GM18519 (cell line): ENCODE results near the gene CAPN8.

ENCODE experiments used
- ATAC-seq: cut with Tn5 transposase; IDR thresholded peaks from one replicate; pipeline ENCODE4 v1.9.1; 2021; ENCODE audit warnings: mild to moderate bottlenecking, moderate library complexity; ENCODE audit not compliant: unreplicated experiment, low FRiP score

The CAPN8 gene

DNA sequence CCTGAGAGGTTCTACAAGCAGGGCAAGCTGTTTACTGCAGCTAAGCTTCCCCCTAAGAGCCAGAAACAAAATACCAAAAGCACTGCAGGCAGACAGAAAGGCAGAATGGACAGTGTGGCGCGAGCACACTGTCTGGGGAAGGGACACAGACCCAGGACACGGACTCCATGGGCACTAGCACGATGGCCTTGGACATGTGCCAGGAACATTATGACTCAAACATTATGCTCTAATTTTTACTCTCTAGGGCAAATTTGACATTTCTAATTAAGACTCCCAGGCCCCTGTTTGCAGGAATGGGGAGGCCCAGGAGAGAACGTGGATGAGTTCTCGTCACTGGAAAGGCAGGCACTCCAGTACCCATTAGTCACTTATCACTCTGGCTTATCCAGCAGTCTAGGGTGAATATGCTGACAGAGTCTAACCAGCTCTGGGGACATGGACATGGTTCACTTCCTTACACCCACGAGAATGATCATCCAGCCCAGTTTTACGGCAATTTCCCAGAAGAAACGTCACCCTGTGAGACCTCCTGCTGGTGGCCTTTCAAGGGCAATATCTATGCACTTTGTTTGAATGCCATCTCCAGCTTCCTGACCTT is 45.1 kb downstream of the CAPN8 start:
- no peak for ATAC-seq

DNA sequence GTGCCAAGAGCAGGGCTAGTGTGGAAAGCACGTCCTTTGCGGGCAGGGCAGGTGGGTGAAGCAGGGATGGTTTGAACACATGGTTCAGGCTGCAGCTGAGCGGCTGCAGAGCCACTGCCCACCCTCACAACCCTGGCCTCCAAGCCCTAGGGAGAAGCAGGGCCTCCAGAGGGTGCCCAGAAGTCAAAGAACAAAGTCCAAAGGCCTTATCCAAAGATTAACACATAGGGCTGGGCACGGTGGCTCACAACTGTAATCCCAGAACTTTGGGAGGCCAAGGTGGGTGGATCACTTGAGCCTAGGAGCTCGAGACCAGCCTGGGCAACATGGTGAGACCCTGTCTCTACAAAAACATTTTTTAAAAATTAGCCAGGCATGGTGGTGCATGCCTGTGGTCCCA is 46.8 kb downstream of the CAPN8 start:
- ATAC-seq: no peak

DNA sequence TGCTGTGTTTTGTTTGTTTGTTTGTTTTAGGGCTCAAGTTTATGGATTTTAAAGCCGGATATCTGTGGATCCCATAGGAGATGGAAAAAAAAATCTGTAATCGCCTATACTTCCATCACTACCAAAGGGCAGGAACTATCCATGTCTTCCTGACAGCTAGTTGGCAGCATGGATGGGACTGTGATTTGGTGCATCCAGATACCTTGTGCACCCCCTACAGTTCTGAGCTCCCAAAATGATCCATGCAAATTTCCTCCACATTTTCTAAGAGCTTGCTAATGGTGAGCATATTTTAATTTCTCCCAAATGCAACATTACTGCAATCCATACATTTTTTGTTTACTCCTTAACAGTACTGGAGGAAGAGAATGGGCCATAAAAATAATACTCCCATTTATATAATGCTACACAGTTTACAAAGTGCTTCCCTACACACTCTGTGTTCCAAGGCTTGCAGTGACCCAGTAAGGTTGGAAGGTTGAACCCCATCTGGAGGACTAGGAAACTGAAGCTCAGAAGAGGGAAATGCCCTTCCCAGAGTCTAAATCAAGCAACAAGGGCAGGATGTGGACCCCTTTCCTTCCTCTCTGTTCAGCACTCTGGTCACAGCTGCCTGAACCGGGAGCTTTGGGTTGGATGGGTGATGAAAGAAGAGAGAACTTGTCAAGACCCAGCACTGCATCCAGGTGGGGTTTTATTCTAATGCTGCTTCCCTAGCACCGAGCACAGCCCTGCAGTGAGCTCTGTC is 48.0 kb downstream of the CAPN8 start:
- no peak for ATAC-seq

DNA sequence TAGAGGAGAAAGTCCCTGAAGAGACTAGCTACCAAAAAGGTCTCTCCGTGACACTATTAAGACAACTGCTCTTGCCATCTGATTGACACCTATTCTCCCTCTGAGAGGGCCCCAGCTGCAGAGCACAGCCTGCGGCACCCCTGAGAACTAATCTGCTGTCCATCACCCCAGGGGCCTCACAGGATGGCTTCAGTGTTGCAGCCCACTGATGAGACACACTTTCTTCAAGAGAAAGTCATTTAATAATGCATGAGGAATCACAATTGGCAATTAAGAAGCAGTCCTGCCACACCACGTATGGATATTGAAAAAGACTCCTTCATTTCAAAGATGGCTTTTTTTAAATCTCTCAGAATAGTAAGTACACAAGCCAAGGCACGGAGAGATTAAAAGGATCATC is 48.9 kb downstream of the CAPN8 start:
- no peak for ATAC-seq

DNA sequence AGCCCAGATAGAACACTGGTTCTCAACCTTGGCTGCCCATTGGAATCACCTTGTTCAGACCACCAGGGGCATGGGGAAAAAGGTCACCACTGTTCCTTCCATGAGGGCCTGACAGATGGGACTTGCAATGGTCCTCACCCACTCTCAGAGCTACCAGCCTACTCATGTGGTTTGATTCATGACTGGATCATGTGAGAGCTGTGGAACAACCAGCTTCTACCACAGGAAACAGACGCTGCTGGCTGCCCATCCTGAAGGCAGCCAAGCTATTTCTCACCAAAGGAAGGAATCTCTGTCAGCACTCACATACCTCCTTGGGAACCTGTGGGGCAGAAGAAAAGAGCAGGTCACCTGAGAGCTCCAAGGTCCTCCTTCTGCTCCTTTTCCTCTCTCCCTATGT is 53.6 kb downstream of the CAPN8 start:
- ATAC-seq: no peak

DNA sequence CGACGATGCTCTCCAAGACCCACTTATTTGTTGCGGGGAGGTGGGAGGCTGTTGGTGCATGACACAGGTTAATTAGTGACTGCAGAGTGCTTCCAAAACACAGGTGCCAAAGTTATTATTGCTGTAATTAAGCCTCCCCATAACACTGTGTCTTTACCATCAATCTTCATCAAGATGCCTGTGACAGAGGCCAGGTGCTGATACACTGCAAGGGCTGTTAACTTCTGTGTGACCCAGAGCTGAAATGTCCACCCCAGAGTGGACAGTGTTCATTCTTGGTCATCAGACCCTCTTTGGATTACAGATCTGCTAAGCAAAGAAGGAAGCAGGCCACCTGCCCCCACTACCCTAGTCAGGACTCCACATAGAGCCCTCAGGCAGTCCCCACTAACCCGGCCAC is 55.5 kb downstream of the CAPN8 start:
- ATAC-seq: no peak

DNA sequence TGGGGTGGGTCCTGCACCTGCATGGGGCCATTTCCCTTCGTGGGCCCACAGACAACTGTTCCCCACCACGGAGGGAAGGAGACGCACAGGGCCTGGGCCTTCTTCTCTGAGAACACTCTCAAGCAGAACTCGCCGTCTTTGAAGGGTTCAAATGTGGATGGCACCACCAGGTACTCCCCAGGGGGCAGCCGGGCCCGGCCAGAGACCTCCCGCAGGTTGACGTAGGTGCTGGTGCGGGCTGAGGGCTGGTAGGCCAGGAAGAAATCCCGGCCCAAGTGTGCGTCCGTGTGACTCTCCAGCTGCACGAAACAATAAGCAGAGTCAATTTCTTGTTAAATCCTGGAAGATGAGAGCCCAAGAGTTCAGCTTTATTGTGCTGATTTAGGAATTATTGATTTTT is 56.4 kb downstream of the CAPN8 start:
- ATAC-seq: no peak

DNA sequence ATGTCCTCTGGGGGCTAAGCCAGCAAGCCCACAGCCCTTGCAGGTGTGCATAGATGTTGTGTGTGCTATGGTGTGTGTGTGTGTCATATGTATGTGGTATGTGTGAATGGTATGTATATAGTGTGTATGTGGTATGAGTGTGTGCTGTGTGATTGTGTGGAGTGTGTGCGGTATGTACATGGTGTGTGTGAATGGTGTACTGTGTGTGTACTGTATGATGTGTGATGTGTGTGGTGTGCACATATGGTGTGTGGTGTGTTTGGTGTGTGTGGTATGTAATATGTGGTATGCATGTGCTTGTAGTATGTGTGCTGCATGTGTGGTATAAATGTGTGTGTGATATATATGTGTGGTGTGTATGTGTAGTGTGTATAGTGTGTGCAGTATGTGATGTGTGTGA is 107.0 kb downstream of the CAPN8 start:
- no peak for ATAC-seq

DNA sequence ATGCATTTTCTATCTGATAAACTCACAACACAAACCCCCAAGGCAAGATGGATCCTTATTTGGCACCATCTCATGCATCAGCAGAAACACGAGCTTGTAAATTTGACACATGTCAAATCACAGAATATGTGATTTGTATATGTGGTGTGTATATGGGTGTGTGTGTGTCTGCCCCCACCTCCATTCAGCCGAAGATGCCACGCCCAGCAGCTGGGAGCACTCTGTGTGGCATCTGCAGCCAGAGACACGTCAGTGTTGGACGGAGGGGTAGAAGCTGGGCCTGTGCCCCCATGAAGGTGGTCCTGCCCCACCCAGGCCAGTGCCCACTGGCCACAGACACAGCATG is 108.4 kb downstream of the CAPN8 start:
- no peak for ATAC-seq

DNA sequence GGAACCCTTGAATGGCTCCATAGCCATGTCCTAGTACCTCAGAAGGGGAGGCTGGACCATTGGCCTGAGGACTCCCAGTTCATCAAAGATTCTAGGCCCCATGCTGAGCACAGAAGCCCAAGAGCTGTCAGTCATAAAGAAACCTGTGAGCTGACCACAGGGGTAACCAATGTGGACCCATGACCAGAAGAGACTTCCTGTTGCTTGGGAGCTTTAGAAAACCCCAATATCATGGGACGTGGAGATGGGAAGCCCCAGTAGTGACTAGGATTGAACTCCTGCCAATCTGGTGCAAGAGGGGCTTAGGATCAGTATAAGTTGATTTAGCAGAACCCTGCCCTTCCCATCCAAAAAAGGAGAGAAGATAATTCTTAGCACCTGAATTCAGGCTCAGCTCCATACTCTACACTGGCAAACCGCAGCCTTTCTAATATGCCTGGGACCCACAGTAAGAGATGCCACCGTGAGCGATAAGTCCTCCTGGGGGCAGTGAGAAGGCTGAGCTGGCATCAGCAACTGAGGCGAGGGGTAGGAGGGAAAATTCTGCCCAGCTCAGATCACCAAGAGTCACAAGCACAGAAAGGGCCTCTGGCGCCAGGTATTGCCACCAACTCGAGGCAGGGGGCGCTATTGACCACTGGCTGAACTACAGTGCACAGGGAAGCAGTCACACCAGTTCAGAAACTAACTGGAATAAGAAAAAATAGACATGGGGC is 108.9 kb downstream of the CAPN8 start:
- ATAC-seq: peak; percentile 71

DNA sequence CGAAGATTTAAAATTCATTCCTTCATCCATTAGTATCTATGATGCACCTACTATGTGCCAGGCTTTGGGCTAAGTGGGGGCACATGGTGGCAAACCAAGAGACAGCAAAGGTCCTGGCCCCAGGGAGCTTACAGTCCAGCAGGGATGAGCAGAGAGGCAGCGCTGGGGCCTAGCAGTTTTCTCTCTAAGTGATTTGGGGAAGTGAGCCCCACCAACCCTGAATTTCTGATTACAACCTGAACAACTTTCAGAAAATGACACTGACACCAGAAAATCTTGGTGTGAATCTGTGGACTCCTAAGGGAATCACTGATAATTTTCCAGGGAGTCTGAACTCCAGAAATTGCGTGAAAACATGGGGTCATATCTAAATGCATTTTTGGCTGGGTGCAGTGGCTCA is 111.5 kb downstream of the CAPN8 start:
- no peak for ATAC-seq

DNA sequence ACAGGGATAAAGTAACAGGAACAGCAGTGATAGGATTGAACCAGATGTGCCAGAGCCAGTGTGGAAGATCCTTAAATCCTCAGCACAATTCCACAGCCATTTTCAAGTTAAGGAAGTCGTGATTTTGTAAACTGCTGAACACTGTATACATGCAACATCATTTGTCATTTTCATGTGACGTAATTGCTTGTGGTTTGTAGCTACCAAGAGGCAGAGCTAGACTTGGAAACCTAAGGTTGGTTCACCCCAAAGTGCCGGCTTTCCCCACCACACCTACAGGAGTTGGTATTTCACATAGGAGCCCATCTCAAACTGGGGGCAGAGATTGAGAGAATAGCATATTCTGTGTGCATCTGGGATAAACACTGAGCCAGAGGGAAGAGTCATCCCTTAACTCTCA is 113.9 kb downstream of the CAPN8 start:
- ATAC-seq: no peak

DNA sequence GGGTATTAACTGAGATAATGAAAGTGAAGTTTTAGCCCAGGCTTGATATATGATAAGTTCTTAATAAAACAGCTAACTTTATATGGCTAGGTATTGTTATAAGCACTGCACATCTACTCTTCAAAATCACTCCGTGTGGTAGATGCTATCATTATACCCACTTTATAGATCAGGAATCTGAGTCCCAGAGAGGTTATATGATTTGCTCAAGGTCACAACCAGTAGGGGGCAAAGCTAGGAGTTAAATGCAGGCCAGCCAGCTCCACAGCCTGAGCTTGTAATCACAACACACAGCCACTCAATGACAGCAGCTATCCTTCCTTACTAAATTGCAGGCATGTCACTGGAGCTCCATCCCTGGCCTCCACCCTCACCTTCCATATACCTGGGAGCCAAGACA is 115.8 kb downstream of the CAPN8 start:
- no peak for ATAC-seq

DNA sequence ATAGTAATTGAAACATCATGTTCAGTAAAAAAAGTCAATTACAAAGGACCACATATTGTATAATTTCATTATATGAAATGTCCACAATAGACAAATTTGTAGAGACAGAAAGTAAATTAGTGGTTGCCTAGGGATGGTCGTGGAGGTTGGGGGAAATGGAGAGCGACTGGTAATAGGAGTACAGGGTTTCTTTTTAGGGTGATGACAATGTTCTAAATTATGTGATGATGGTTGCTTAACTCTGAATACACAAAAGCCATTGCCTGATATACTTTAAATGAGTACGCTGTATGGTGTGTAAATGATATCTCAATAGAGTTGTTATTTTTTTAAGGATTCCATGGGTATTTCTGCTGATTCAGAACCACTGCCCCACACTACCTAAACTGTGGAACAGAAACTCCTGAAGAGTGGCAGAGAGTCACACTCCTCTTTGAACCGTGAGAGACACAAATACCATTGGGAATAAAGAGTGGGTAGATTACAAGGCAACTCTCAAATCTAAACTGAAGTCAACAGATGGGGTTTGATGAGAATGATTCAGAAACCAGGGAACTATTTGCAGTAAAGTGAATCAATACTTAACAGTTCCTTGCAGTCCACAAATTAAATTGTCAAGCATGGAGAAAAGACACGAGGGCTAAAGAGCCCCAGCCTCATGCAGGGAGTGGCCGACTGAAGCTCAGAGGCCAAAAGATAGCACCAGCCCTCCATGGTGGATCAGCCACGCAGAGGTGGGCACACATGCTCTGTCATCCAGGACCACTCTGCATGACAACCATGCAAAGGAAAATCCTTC is 118.0 kb downstream of the CAPN8 start:
- no peak for ATAC-seq

DNA sequence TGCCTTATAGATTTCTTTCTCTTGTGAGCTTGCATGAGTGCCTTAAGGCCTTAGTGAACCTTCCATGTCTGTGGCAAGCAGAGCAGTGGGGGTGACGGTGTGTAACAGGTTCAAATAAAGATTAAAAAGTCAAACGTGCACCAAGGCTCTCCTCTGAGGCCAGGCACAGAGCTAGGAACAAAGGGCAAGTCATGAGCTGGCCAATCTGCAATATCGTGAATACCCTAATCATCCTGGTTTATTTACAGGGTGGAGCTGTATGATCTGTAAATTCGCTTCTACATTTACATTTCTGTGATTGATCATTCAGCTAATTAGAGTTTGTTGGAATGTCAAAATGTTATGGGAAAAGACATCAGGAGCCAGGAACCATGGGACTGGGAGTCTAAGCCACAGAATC is 120.2 kb downstream of the CAPN8 start:
- no peak for ATAC-seq

DNA sequence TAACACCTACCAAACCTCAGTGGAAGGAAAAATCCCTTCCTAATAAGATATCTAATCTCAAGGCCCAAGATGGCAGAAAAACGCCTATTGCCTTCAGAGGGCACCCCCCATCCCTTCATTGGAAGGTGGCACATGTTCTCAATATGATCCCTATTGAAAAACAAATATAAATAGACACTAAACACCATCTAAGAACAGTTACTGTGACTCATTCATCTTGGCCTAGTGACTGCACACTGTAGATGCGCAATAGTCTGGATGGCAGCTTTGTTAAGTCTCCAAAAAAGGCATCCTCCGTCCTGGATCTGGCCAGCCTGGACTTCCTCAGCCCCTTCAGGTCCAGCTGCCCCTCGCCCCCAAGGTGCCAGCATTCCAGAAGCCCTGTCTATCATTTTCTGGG is 121.9 kb downstream of the CAPN8 start:
- ATAC-seq: no peak

DNA sequence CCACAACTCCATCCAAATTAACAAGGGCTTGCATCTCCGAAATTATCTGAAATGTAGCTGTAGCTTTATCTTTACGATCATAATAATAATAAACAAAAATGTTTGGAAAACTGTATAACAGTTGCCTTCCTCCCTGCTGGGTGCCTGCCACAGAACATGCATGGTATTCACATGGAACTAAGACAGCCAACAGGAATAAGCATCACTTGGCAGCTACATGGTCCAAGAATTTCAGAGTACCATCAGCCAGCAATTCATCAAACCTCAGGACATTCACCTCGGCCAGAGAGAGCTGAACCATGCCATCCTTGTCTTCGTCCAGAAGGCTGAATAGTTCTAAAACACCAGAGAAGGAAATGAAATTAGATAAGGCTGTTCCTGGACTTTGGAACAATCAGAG is 122.7 kb downstream of the CAPN8 start:
- ATAC-seq: no peak

DNA sequence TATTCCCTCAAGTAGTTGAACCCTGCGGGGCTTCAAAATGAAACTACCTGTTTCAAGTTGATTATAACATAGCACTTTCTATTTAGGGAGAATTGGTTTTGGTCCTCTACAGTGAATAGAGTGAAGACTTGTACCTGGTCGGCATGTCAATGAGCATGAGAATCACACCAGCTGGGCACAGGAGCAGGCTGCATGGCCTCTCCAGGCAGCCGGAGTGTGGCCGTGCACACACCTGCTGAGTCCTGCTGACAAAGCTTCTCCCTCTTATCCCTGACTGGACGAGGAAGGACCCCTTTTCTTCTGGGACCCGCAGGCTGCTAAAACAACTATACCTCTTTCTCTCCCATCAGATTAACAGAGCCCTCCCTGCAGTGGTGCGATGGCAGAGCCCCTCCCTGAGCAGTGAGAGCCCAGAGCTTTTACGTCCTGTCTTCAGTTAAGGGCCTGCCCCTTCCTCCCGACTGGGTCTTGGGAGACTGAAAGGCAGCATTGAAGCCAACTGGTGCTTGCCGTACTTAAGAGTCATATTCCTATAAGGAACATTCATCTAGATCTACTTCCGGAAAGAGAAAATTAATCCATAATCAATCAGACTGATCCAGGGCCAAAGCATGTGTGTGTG is 124.9 kb downstream of the CAPN8 start:
- ATAC-seq: no peak

DNA sequence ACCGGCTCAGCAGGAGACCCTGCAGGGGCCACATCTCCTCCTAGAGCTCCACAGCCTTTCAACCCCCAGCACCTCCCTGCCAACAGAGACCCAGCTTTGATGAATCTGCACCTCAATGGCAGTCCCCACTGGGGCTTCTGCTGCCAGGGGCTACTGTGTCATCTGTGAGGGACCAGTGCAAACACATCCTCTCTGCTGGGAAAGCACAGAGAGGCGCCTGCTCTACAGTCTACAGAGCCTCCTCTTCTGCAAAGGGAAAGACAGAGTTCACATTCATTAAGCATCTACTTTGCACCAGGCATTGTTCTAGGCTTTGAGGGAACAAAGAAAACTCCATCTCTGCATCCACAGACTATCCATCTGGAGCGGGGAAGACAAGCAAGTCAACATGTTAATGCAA is 125.8 kb downstream of the CAPN8 start:
- ATAC-seq: no peak

DNA sequence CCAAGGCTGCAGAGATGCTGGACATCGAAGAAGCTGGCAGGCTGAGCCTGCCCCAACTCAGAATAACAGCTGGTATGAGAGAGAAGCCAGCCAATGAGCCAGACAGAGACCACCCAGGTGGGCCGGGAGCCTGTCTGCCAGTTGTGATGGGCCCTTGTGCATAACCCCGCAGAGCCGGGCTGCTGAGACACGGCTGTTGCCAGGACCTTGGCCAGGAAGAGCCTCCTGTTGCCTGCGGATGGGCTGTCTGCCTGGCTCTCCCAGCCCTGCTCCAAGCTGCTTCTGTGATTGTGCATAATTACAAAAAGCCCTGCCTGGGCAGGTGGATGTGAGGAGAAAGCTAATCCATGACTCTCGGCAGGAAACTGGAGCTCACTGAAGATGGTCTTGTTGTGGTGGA is 126.5 kb downstream of the CAPN8 start:
- no peak for ATAC-seq

DNA sequence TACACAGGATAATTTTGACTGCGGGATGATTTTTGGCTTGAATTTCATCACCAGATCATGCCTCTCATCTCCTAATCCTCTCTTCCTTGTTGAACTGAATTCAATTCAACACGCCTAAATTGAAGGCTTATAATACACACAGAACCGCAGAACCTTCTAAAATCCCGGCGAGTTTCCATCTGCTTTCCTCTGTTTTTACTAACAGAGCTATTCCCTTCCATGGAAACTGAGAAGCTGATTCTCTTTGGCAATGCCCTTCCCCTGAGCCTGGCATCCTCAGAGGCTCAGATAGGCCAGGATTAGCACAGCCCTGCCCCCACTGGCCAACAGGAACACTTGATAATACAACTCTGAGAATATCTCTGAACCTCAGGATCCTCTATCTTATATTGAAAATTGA is 130.2 kb downstream of the CAPN8 start:
- ATAC-seq: no peak
